Right lobe of liver (tissue), 6 donors: ENCODE results near the gene ESM1. TPM values are rescaled to one million over a fixed set of nuclear protein-coding genes. Genes with fewer than 3 reads are reported as not detected.

Experiments used
- ATAC-seq, 4 donors: fragments of 200-7000 bp; cut with Tn5 transposase; one replicate each; pipeline ENCODE4 v1.9.1; 2020; ENCODE audit warnings: mild to moderate bottlenecking in 4 of 4, moderate library complexity in 4 of 4
- DNase-seq, 3 donors: peaks; one replicate each; pipeline ENCODE4 v3.0.0-alpha.2; 2020
- H3K27ac ChIP-seq, 3 donors: fragments of 200-600 bp; one replicate each; pipeline ENCODE4 v1.8.0; 2022
- H3K27me3 ChIP-seq, 2 donors: fragments of 200-600 bp; one replicate each; pipeline ENCODE4 v1.8.0; 2022
- H3K36me3 ChIP-seq, 4 donors: fragments of 200-600 bp; sonication (generic) in 1 of 4; one replicate each; pipeline versions ENCODE4 v1.5.1 to v1.8.0; 2017 to 2022; ENCODE audit warnings: control low read depth in 1 of 4
- H3K4me1 ChIP-seq, 4 donors: fragments of 200-600 bp; sonication (generic) in 1 of 4; one replicate each; pipeline versions ENCODE4 v1.5.1 to v1.8.0; 2017 to 2022; ENCODE audit warnings: control low read depth in 1 of 4
- H3K4me3 ChIP-seq, 3 donors: fragments of 200-600 bp; one replicate each; pipeline ENCODE4 v1.8.0; 2022
- H3K9me3 ChIP-seq, 4 donors: fragments of 200-600 bp; sonication (generic) in 1 of 4; one replicate each; pipeline versions ENCODE4 v1.5.1 to v1.8.0; 2017 to 2022; ENCODE audit warnings: control low read depth in 1 of 4
- POLR2A ChIP-seq: fragments of 450-650 bp; IDR thresholded peaks from one replicate; pipeline ENCODE4 v1.6.1; 2017; ENCODE audit warnings: antibody characterized with exemption, mild to moderate bottlenecking
- WGBS: methylation state at CpG from one replicate; pipeline ENCODE4 v1.1.6; 2018; ENCODE audit warnings: low coverage, low lambda C conversion rate; ENCODE audit not compliant: insufficient coverage; ENCODE audit errors: missing lambda C conversion rate; 5-methylcytosine and 5-hydroxymethylcytosine counted together
- intact Hi-C, 2 donors: fragments of 100-400 bp; cut with DNase I; formaldehyde crosslinking; loops; one replicate each; pipeline versions ENCODE4 v1.11.2 to v1.14.1; 2022
- long read RNA-seq: library from polyadenylated mRNA; unstranded; transcript quantifications from one replicate; pipeline ENCODE4 v2.0.0, GENCODE V29; 2019
- total RNA-seq, 6 experiments: library from RNA; depleted of rRNA in 2 of 6; stranded (reverse); fragments of >200 nt in 2 of 6; fragmentation: NEBNext Ultra II Directional in 3 of 6; extraction: Animal tissue kit (Norgen Biotek cat#: 25700) in 3 of 6; gene quantifications; one replicate each; pipeline versions ENCODE4 v1.1.0 to v1.2.4, GENCODE V29; 2016 to 2023
- TF ChIP-seq, protein P1 (sequence below), 4 donors: fragments of 200-600 bp in 3 of 4; fragments of 450-650 bp in 1 of 4; IDR thresholded peaks; one replicate each; pipeline versions ENCODE4 v1.5.1 to v1.8.0; 2016 to 2022; ENCODE audit warnings: antibody characterized with exemption in 4 of 4, mild to moderate bottlenecking in 2 of 4
- donor health status: DM: no; HTN: yes; CAD: no.
- donor health status: DM: no; HTN: no; CAD: no.
- donor health status: DM: no; HTN: no; CAD: no.
- donor health status: DM: no; HTN: yes; CAD: no.
- donor health status: DM: no; HTN: yes; CAD: no.

ESM1 gene, protein sequence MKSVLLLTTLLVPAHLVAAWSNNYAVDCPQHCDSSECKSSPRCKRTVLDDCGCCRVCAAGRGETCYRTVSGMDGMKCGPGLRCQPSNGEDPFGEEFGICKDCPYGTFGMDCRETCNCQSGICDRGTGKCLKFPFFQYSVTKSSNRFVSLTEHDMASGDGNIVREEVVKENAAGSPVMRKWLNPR
- 1 to 10 TPM in 1 of 6 experiments, under 1 TPM in 3, not detected in 2; 0.24 to 2.6 (median 0.31) TPM for total RNA-seq
- long read RNA-seq = 0 reads

DNA sequence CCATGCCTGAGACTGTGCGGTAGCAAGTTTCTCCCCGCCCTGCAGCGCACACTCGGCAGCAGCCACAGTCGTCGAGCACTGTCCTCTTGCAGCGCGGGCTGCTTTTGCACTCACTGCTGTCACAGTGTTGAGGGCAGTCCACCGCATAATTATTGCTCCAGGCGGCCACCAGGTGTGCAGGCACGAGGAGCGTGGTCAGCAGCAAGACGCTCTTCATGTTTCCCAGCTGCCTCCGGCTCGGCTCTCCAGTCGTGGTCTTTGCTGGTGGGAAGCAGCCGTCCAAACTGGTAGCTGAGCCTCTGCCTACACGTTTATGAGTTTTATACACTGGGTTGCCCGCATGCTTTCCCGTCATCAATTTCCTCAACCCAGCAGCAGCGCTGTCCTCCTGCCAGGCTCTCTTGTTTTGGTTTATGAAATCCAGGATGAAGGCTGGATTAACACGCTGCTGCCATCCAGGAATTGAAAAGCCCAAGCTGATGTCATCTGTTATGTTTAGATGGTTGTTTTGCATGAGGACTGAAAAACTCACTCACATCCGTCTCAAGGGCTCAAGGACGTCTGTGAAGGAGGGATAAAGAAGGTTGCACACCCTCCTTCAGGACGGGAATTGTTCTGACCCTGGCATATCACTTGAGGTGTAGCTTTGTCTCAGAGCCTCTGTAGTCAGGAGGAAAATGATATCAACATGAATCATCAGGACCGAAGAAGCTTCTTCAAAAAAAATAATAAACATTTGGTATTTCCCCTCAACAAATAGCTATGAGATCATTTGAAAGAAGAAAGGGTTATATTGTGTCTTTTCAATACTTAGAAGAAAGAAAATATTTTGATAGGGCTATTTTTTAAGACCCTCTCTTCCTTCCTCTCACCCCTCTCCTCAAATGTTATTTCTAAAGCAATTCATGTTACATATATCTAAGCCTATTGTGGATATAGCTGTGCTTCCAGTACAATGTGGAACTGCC, at the start of gene ESM1:
ESM1 (minus strand) TSS at position 293 of the 968 bp plus-strand sequence; CDS start at position 217, 76 bp downstream.
- Histone ChIP-seq H3K4me3 (no peak within 1 kb of the TSS), H3K27me3 (peaks cover 0 to 5% of the 10 kb centered on the region in 2 donors), H3K4me1 (no peaks in the 10 kb centered on the region), H3K9me3 (no peaks in the 10 kb centered on the region), H3K36me3 (no peaks in the 10 kb centered on the region), H3K27ac (no peak within 1 kb of the TSS)
- peak in 1 of 3 donors; percentile 32 for DNase-seq
- peak; percentile 28 to 70 (median 40) for ATAC-seq
- no peak for TF ChIP-seq POLR2A
- WGBS = 41% methylated on average over 6 of the region's 26 CpGs
- intact Hi-C loops = no loop called here

DNA sequence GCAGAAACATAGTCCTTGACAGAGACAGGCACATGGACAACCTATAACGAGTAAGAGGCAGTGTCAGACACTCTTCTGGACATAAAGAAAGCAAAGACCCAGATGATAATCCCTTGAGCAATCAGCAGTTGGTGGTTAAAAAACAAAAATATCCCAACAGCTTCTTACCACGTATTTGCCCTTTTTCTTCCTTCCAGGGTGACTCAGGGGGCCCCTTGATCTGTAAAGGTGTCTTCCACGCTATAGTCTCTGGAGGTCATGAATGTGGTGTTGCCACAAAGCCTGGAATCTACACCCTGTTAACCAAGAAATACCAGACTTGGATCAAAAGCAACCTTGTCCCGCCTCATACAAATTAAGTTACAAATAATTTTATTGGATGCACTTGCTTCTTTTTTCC, 48.2 kb upstream of the ESM1 start:
- WGBS = 68% methylated on average over 4 of the region's 4 CpGs
- Histone ChIP-seq H3K36me3 (no peaks in the 10 kb centered on the region), H3K27me3 (no peaks in the 10 kb centered on the region), H3K27ac (no peak overlapping the region), H3K9me3 (no peaks in the 10 kb centered on the region), H3K4me3 (no peak overlapping the region), H3K4me1 (no peaks in the 10 kb centered on the region)
- DNase-seq (no peak), ATAC-seq (no peak)
- intact Hi-C loops = no loop called here
- no peak for TF ChIP-seq POLR2A
- TF ChIP-seq, protein P1, sequence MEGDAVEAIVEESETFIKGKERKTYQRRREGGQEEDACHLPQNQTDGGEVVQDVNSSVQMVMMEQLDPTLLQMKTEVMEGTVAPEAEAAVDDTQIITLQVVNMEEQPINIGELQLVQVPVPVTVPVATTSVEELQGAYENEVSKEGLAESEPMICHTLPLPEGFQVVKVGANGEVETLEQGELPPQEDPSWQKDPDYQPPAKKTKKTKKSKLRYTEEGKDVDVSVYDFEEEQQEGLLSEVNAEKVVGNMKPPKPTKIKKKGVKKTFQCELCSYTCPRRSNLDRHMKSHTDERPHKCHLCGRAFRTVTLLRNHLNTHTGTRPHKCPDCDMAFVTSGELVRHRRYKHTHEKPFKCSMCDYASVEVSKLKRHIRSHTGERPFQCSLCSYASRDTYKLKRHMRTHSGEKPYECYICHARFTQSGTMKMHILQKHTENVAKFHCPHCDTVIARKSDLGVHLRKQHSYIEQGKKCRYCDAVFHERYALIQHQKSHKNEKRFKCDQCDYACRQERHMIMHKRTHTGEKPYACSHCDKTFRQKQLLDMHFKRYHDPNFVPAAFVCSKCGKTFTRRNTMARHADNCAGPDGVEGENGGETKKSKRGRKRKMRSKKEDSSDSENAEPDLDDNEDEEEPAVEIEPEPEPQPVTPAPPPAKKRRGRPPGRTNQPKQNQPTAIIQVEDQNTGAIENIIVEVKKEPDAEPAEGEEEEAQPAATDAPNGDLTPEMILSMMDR (IDR thresholded peaks at IDR 0.05) = no peak

DNA sequence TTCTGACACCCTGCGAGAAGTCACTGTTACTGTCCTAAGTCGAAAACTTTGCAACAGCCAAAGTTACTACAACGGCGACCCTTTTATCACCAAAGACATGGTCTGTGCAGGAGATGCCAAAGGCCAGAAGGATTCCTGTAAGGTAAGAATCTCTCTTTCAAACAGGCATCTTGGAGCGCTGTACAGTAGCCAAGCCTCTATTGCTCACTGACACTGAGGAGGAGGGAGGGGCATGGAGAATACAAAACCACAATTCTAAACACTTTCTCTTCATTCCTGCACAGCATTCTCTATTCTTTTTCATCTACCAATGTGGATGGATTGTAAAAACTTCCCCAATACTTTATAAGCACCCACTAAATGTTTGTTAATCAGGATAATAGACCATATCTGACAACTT, 46.1 kb upstream of the ESM1 start:
- intact Hi-C loops = no loop called here
- no peaks in the 10 kb centered on the region for H3K27me3 ChIP-seq
- WGBS = 89% methylated on average over 5 of the region's 5 CpGs

DNA sequence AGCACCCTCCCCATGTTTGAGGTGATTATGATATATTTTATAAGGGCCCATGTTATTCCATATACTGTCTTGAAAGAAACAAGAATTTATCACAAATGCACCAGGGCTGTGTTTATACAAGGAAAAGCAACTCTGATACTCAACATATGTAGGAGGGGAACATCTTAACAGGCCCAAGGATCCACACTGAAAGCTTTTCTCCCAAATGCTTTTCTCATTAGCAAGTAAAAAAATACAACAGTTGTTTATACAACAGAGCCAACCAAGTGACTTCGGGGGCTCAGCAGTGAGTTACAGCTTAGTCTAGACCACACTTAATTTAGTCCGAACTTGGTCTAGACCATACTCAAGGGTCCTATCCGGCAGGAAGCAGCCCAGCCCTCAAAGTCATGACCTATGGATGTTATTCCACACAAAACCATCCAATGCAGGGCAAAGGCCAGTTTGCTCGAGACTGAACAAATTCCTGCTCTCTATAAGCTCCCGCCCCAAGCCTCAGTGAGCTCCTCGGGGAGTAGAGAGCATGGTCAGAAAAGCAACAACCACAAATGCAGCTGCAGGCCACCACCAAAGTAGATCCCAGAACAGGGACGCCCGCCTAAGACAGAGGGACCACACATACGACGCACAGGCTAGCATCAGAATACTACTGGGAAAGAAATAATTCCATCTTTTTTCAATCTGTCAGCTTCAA, 45.4 kb upstream of the ESM1 start:
- Histone ChIP-seq H3K27ac (no peak overlapping the region), H3K4me1 (no peaks in the 10 kb centered on the region), H3K27me3 (no peaks in the 10 kb centered on the region), H3K36me3 (no peaks in the 10 kb centered on the region), H3K4me3 (no peak overlapping the region), H3K9me3 (no peaks in the 10 kb centered on the region)
- TF ChIP-seq POLR2A = no peak
- TF ChIP-seq, protein P1 (IDR thresholded peaks at IDR 0.05) = no peak
- DNase-seq (no peak), ATAC-seq (no peak)
- intact Hi-C loops = no loop called here
- 42% methylated on average over 4 of the region's 10 CpGs for WGBS

More for the DNA sequence above, 46.1 kb upstream of the ESM1 start:
- Histone ChIP-seq H3K4me1 (no peaks in the 10 kb centered on the region), H3K9me3 (no peaks in the 10 kb centered on the region), H3K4me3 (no peak overlapping the region), H3K36me3 (no peaks in the 10 kb centered on the region), H3K27ac (no peak overlapping the region)
- DNase-seq (no peak), ATAC-seq (no peak)
- no peak for TF ChIP-seq POLR2A
- TF ChIP-seq, protein P1 (IDR thresholded peaks at IDR 0.05) = no peak
